CD4-positive, alpha-beta T cell treated with Interleukin-10 for 1 hour (primary cell): ENCODE results near the gene SLC40A1.

ENCODE experiments used
- DNase-seq: peaks from one replicate; pipeline ENCODE4 v3.0.0-alpha.2; 2020

The SLC40A1 gene

GRCh38 chr2:189534854-189535832 is 45.4 kb downstream of the SLC40A1 start:
- DNase-seq = no peak

DNA sequence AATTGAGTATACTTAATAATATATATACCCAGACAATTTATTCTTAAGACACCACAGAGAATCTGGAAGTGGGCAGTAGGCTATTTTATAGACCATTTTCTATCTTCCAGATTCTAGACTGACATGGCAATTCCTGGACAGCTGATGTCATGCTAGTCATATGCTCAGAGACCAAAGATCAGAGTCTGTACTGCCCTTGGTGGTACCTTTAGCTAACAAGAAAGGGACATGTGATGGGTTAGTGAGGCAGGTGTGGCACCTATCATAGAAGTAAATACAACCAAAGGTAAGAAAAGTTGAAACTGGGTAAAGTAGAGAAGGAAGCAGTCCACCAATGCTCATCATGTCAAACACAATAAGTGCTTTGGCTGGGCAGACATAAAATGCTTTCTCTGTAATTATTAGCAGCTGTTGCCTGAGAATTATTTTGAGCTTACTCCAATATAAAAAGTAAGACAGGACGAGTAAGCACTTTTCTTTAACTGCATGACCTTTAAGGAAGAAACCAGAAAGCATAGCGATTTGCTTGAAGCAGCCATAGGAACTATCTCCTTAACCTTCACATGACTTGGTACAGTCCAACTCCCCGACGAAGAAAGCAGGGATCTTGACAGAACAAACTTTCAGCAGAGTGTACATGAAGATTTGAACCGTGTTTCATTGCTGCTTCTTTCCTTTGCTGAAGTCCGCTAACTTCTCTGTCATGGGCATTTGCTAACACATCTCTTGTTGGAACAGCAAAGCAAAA is 47.1 kb downstream of the SLC40A1 start:
- DNase-seq = no peak

DNA sequence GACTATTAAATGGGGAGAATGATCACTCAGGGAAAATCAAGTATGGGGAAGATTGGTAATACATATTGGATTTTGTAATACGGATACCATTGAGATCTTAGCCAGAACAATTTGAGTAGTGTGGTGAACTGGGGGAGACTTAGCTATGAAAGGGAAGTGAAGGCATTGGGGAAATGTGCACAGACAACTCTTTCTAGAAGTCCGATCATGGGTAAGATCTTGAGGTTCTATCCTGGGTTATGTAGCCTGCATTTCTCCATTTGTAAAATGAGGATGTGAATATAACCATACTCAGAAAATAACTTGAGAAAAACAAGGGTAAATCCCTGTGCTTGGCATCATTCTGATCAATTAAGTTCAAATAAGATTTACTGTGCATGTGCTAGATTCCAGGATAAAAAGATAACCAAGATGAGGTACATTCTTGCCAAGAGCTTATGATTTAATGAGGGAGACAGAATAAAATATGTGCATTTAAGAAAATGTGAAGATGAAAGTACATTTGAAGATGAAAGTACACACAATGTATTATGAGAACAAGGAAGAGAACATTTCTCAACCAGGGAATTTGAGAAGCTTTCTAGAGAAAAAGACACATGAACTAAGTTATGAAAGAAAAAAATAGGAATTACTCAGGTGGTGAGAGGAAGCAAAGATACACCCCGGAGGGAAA is 49.5 kb downstream of the SLC40A1 start:
- DNase-seq = no peak

GRCh38 chr2:189528617-189529016 is 52.0 kb downstream of the SLC40A1 start:
- no peak for DNase-seq

GRCh38 chr2:189527812-189528592 is 52.6 kb downstream of the SLC40A1 start:
- no peak for DNase-seq

- no peak for DNase-seq
Measured at GRCh38 chr2:189527041-189527750, 53.4 kb downstream of the SLC40A1 start.

- DNase-seq = no peak
Measured at GRCh38 chr2:189526241-189526640, 54.3 kb downstream of the SLC40A1 start.

DNA sequence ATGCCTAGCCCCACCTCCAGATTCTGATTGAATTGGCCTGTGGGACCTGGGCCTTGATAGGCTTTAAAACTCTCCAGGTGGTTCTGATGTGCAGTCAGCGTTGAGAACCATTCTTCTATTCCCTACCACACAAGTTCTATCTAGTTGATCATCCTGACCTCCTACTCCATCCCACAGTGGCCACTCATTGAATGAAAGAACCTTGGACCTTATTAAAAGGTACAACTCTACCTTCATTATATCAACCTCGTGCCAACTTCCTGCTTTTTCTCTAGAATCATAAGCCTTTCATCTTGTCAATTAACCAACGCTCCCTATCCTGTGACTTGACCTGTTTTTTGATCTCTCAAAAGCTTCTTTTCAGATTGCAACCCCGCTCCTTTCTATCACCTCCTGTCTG is 55.8 kb downstream of the SLC40A1 start:
- DNase-seq = no peak

DNA sequence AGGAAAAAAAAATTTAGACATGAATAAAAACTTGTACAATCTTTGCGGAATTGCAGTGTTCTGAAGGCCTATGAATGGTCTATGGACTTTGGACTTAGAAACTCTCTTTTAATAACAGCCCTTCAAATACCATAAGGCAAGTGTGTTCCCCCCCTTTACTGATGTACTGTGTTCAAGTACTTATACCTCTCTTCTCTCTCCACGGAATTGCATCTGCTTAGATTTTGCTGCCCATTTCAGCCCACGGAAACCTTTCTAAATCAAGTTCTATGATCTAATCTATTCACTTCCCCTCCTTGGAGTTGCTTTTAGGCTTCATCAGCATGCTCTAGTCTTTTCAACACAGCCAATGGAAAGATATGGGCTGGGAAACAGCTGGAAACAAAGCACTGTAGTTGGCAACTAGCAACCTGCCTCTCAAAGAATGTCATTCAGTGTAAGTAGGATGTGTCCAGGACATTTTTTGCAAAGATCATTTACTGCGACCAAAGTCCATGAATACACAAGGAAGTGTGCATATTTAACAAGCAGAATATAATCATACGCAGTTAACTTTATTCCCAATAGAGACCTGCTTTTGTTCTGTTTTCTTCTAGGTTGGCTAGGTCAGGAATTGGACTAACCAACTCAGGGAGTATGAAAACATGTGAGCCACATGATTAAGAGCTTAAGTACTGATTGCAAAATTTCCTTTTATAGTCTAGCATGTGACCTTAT is 58.0 kb downstream of the SLC40A1 start:
- DNase-seq = no peak

GRCh38 chr2:189521699-189522434 is 58.7 kb downstream of the SLC40A1 start:
- DNase-seq = no peak

- DNase-seq = no peak
Measured at GRCh38 chr2:189519631-189520387, 60.8 kb downstream of the SLC40A1 start.

- DNase-seq = no peak
Measured at GRCh38 chr2:189517847-189518535, 62.6 kb downstream of the SLC40A1 start.

DNA sequence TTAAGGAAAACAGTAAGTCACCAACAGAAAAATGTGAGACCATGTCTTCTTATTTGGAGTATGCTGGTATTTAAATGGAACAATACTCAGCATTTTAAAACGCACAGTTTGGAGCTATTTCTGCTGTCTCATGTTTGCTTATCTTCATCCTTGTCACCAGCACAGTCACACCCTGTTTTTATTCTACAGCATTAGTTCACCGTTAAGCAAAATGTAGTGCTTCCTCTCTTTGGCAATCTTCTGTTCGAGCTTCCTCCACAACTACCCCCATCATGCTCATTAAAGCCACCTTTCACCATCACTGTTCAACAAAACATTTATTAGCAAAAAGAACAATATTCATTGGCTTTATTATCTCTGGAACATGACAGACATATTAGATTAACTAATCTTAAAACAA is 64.0 kb downstream of the SLC40A1 start:
- no peak for DNase-seq

DNA sequence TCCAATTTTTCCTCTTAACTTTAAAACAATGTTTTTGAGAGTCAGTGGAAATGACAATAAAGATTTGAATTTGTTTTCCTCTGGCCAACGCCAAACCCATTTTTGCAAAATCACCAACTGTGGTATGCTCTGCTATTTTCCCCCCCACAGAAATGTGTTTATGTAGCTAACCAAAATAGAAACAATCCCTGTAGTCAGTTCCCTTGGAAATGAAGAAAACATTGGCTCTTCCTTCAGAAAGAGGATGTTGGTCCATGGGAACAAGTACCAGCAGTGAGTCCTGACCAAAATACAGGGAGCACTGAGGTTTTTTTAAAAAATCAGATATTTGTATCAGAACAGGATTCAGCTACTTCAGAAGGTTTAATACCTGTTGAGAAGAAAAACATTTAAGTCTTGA is 65.3 kb downstream of the SLC40A1 start:
- DNase-seq = no peak

DNA sequence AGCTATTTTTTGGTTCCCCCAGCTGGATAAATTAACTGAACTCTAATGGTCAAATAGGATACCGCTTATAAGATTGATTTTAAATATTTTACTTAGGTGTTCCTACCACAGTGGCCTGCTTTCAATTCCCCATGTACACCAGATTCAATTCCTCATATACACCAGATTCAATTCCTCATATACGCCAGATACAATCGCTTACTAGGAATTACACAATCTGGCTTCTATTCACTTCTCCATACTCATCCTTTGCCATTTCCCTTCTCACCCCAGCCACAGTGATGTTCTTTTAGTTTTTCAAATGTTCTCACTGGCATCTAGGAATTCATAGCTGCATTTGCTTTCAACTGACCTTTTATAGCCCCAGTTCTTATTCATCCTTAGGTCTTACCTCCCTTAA is 66.5 kb downstream of the SLC40A1 start:
- DNase-seq = no peak

- no peak for DNase-seq
Measured at GRCh38 chr2:189512879-189513278, 67.7 kb downstream of the SLC40A1 start.

DNA sequence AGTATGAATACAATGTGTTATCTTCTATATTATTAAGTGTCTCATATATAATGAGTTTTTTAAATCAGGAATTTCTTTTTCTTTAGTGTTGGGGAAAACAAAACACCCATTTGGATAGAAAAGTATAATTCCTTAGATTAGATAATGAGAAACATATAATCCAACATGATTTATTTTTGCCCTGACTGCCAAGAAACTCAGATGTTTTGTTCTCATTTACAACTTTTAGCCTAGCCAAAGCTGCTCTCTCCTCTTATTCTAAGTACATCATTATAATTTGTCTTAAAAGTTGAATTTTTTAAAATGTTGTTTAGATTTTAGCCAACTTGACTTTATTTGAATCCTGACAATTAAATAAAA is 68.6 kb downstream of the SLC40A1 start:
- DNase-seq = no peak

DNA sequence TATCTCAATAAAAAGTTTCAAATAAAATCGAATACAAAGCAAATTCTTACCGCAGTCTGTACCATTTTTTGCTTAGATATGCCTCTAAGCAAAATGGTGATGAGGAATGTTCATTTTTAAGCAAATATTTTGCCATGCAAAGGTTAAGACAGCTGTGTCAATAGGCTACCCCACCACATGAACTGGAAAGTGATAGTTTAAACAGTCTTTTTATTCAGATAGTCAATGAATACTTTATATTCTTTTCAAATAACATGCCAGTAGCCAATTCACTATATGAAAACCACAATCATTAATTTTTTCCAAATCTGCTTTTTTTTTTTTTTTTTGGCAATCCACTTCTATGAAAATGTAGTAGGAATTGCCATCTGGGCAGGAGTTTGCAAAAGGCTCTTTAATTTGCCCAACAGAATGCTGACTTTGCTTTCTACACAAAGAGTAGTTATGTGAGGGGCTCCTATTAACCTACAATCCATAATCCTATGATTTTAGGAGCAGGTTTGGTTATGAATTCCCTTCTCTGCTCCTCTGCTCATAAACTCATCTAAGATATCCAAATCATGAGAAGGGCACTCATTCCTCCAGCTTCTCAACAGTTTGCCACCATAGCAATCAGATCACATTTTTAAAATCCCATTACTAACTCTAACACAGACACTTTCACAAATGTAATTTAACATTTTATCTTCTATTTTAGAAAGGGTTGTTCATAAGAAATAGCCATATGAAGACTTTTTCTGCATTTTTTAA is 69.2 kb downstream of the SLC40A1 start:
- no peak for DNase-seq
